Endothelial cell of umbilical vein (primary cell): ENCODE measurements around the gene LGALS4. TPM values are rescaled to one million over a fixed set of nuclear protein-coding genes. Genes with fewer than 3 reads are reported as not detected.

Experiments used
- BruUV-seq: library from RNA; stranded (reverse); fragments of 400-500 nt; replicated peaks from 2 replicates; lab custom pipeline; 2021; lab: Mats Ljungman, UMichigan
- CTCF ChIA-PET: fragments of 300-600, 350-600 bp; sonication (Branson Sonifier 250); formaldehyde crosslinking; loops from one replicate; lab custom pipeline; 2021; ENCODE audit warnings: antibody characterized with exemption, inconsistent platforms; lab: Charles Lee
- POLR2A ChIA-PET: fragments of 300-600, 350-600 bp; sonication (Branson Sonifier 250); formaldehyde crosslinking; loops from one replicate; lab custom pipeline; 2021; ENCODE audit warnings: antibody characterized with exemption, inconsistent platforms; lab: Charles Lee
- DNase-seq: peaks from one replicate; pipeline ENCODE4 v3.0.0-alpha.2; 2011; ENCODE audit warnings: low read depth, low spot score
- FAIRE-seq: peaks from 2 replicates; lab custom pipeline; 2011; peaks lifted over from hg19 to GRCh38; lab: Jason Lieb, UNC
- H2AFZ ChIP-seq: 2 replicates; pipeline ENCODE4 v1.6.0; 2012; ENCODE audit warnings: low read depth, low read length, control low read depth, inconsistent platforms
- H3K27ac ChIP-seq: 2 replicates; pipeline ENCODE4 v1.5.1; 2011; ENCODE audit warnings: low read depth, mild to moderate bottlenecking, control low read depth, low read length, moderate library complexity; ENCODE audit not compliant: insufficient read depth
- H3K27me3 ChIP-seq, 2 experiments: 2 replicates each; pipeline versions ENCODE4 v1.6.0 to v1.6.1; 2011; ENCODE audit warnings: low read length in 2 of 2, mixed read lengths in 1 of 2; ENCODE audit not compliant: control insufficient read depth in 2 of 2, insufficient read depth in 2 of 2
- H3K36me3 ChIP-seq, 2 experiments: 2 replicates in 1 of 2; 3 replicates in 1 of 2; pipeline ENCODE4 v1.5.1; 2011; ENCODE audit warnings: low read length in 2 of 2, mild to moderate bottlenecking in 1 of 2, moderate library complexity in 1 of 2; ENCODE audit not compliant: control insufficient read depth in 2 of 2, insufficient read depth in 2 of 2; ENCODE audit errors: extremely low read depth in 1 of 2
- H3K4me1 ChIP-seq: 3 replicates; pipeline ENCODE4 v1.5.1; 2011; ENCODE audit warnings: mild to moderate bottlenecking, low read length; ENCODE audit not compliant: control insufficient read depth, insufficient read depth; ENCODE audit errors: extremely low read depth
- H3K4me2 ChIP-seq: 2 replicates; pipeline ENCODE4 v1.6.1; 2011; ENCODE audit warnings: low read length, control low read depth, mixed read lengths; ENCODE audit not compliant: insufficient read depth
- H3K4me3 ChIP-seq, 3 experiments: fragments of 200-600 bp in 1 of 3; sonication (generic), shearing (Covaris generic) in 1 of 3; replicated peaks in 1 of 3; 2 replicates each; pipeline ENCODE4 v1.5.1; 2011 to 2016; ENCODE audit warnings: control low read depth in 3 of 3, low read length in 3 of 3, mild to moderate bottlenecking in 2 of 3, inconsistent platforms in 1 of 3, low read depth in 1 of 3, moderate library complexity in 1 of 3; ENCODE audit not compliant: insufficient read depth in 1 of 3
- H3K79me2 ChIP-seq: 2 replicates; pipeline ENCODE4 v1.6.0; 2012; ENCODE audit warnings: low read length, inconsistent platforms; ENCODE audit not compliant: control insufficient read depth, insufficient read depth
- H3K9ac ChIP-seq: replicated peaks from 2 replicates; pipeline ENCODE3; 2011; ENCODE audit warnings: low read length, control low read depth; ENCODE audit not compliant: insufficient read depth; ENCODE audit errors: extremely low read depth
- H3K9me1 ChIP-seq: replicated peaks from 3 replicates; pipeline ENCODE4 v1.6.0; 2011; ENCODE audit warnings: mild to moderate bottlenecking, low read length; ENCODE audit not compliant: control insufficient read depth, insufficient read depth; ENCODE audit errors: extremely low read depth
- H3K9me3 ChIP-seq: replicated peaks from 2 replicates; pipeline ENCODE4 v1.5.1; 2012; ENCODE audit warnings: low read length, inconsistent platforms; ENCODE audit not compliant: control insufficient read depth, insufficient read depth
- H4K20me1 ChIP-seq: replicated peaks from 2 replicates; pipeline ENCODE3; 2011; ENCODE audit warnings: mild to moderate bottlenecking, low read length; ENCODE audit not compliant: control insufficient read depth, insufficient read depth; ENCODE audit errors: extremely low read depth
- EZH2 ChIP-seq: IDR thresholded peaks from 2 replicates; pipeline ENCODE4 v1.6.1; 2012; ENCODE audit warnings: borderline replicate concordance, low read depth, mild to moderate bottlenecking, moderate library complexity, low read length, inconsistent platforms; ENCODE audit not compliant: severe bottlenecking
- MYC ChIP-seq: IDR thresholded peaks from one replicate; pipeline ENCODE4 v1.6.1; 2011; ENCODE audit warnings: mild to moderate bottlenecking, low read depth, low read length
- POLR2A ChIP-seq: IDR thresholded peaks from 2 replicates; pipeline ENCODE4 v1.6.1; 2012; ENCODE audit warnings: low read depth, mild to moderate bottlenecking, control low read depth, low read length
- POLR2AphosphoS5 ChIP-seq: IDR thresholded peaks from 2 replicates; pipeline ENCODE4 v1.6.1; 2012; ENCODE audit warnings: low read depth, mild to moderate bottlenecking, control low read depth, low read length, moderate library complexity; ENCODE audit not compliant: insufficient read depth
- dilution Hi-C: fragments of 300-500 bp; cut with MboI; formaldehyde crosslinking; loops from one replicate; pipeline ENCODE4 v1.15.0; 2019; ENCODE audit warnings: low sequenced_read_pairs; ENCODE audit not compliant: extremely low pct_ligation_motif_present
- intact Hi-C: fragments of 100-400 bp; cut with micrococcal nuclease; formaldehyde crosslinking; loops from one replicate; pipeline ENCODE4 v1.10.0; 2022
- polyA plus RNA-seq, 4 experiments: library from polyadenylated mRNA; depleted of rRNA in 3 of 4; stranded (reverse) in 3 of 4; unstranded in 1 of 4; fragments of >200 nt; gene quantifications; 2 replicates each; pipeline versions ENCODE4 v1.2.1 to v1.2.3, GENCODE V29; 2011 to 2012; ENCODE audit warnings: missing spikeins in 1 of 4
- total RNA-seq: library from RNA; stranded (reverse); gene quantifications from 2 replicates; pipeline ENCODE4 v1.2.3, GENCODE V29; 2021
- TF ChIP-seq, protein P1 (sequence below), 2 donors: IDR thresholded peaks; 1 replicate in 1 of 2; 2 replicates in 1 of 2; pipeline ENCODE4 v1.5.1; 2011; ENCODE audit warnings: low read length in 2 of 2, mild to moderate bottlenecking in 2 of 2, moderate library complexity in 2 of 2, control low read depth in 1 of 2, inconsistent platforms in 1 of 2, low read depth in 1 of 2; ENCODE audit not compliant: insufficient read depth in 1 of 2; ENCODE audit errors: extremely low read depth in 1 of 2
- TF ChIP-seq, protein P2 (sequence below): IDR thresholded peaks from 2 replicates; pipeline ENCODE4 v1.6.1; 2011; ENCODE audit not compliant: insufficient read depth, insufficient read length

LGALS4 gene
- total and polyA plus RNA-seq, 2 donors (not counting 3 experiments of a cell fraction or from before 2014, with no cell fraction given): 0.19 TPM; not detected in 1

DNA sequence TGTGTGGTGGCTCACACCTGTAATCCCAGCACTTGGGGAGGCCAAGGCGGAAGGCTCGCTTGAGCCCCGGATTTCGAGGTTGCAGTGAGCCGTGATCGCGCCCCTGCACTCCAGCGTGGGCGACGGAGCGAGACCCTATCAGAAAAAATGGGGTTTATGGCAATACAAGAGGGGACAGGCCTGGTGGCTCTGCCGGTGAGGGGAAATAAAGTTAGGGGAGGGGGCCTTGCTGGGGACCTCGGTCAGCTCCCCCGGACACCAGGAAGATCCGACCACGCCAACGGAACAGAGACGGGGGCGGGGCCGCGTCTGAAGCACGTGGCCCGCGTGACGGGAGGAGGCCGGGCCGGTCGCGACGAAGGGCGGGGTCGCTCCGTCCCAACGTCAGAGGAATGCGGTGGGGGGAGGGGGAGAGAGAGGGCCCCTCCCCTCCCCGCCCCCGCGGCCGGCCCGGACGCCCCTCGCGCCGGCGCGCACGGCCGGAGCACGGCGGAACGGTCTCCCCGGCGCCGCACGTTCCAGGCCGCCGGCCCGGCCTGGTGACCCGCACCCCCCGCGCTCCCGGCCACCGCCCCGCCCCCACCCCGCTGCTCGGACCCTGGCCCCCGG, 39.0 kb upstream of the LGALS4 start:
- H3K27ac ChIP-seq: peak overlapping the region; percentile 78
- peak overlapping the region; percentile 72 for H3K4me2 ChIP-seq
- BruUV-seq: no TSS peak
- no peaks in the 10 kb centered on the region for H4K20me1 ChIP-seq
- no peaks in the 10 kb centered on the region for H3K9me3 ChIP-seq
- dilution Hi-C loops (no loop called here), intact Hi-C loops (loop anchor here (1.0 to 10.0 kb wide), 2 partner anchors 11 to 207 kb away; partner anchors contain the start of gene ACTN4)
- H3K9ac ChIP-seq: peak overlapping the region; percentile 82
- peak; percentile 86 for DNase-seq
- H3K79me2 ChIP-seq: peaks cover 24% of the 10 kb centered on the region
- ChIA-PET POLR2A (interaction anchor here (0.7 to 0.9 kb wide), 2 partner anchors 20 to 48 kb away, joined by 3 read pairs; partner anchors contain the start of genes ECH1, NFKBIB and SIRT2), CTCF (interaction anchor here (1.0 to 2.8 kb wide), 7 partner anchors 12 to 82 kb away, joined by 3 to 19 read pairs (median 5); partner anchors contain the start of gene NFKBIB)
- H3K9me1 ChIP-seq: no peaks in the 10 kb centered on the region
- H3K27me3 ChIP-seq: no peaks in the 10 kb centered on the region
- peak overlapping the region in 2 of 3 experiments; percentile 54 to 78 for H3K4me3 ChIP-seq
- H3K4me1 ChIP-seq: peaks cover 34% of the 10 kb centered on the region
- H2AFZ ChIP-seq: peak overlapping the region; percentile 10
- FAIRE-seq: peak; percentile 87
- TF ChIP-seq, protein P1, sequence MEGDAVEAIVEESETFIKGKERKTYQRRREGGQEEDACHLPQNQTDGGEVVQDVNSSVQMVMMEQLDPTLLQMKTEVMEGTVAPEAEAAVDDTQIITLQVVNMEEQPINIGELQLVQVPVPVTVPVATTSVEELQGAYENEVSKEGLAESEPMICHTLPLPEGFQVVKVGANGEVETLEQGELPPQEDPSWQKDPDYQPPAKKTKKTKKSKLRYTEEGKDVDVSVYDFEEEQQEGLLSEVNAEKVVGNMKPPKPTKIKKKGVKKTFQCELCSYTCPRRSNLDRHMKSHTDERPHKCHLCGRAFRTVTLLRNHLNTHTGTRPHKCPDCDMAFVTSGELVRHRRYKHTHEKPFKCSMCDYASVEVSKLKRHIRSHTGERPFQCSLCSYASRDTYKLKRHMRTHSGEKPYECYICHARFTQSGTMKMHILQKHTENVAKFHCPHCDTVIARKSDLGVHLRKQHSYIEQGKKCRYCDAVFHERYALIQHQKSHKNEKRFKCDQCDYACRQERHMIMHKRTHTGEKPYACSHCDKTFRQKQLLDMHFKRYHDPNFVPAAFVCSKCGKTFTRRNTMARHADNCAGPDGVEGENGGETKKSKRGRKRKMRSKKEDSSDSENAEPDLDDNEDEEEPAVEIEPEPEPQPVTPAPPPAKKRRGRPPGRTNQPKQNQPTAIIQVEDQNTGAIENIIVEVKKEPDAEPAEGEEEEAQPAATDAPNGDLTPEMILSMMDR (IDR thresholded peaks at IDR 0.05; ENCODE audit: extremely low read depth in 1 of 2, insufficient read depth in 1 of 2, low read depth in 1 of 2, low read length in 2 of 2): no peak
- TF ChIP-seq POLR2AphosphoS5: peak; percentile 90
- TF ChIP-seq POLR2A: peak; percentile 34
- TF ChIP-seq, protein P2, sequence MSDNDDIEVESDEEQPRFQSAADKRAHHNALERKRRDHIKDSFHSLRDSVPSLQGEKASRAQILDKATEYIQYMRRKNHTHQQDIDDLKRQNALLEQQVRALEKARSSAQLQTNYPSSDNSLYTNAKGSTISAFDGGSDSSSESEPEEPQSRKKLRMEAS: peak; percentile 97
- no peak for TF ChIP-seq EZH2
- TF ChIP-seq MYC: peak; percentile 64
- peaks cover 7% of the 10 kb centered on the region in 2 experiments for H3K36me3 ChIP-seq
